IMR-90 (cell line): ENCODE results near the gene SETX.

Experiments
- BHLHE40 ChIP-seq: fragments of 150-350 bp; IDR thresholded peaks from 2 replicates; pipeline ENCODE4 v1.6.1; 2016; ENCODE audit warnings: mild to moderate bottlenecking, low read depth, low read length
- CEBPB ChIP-seq: IDR thresholded peaks from 2 replicates; pipeline ENCODE4 v1.6.1; 2012; ENCODE audit warnings: low read depth, low read length, improper control_type of control experiment
- CHD1 ChIP-seq: IDR thresholded peaks from 2 replicates; pipeline ENCODE4 v1.6.1; 2012; ENCODE audit warnings: low read depth, low read length, improper control_type of control experiment
- CTCF ChIP-seq: conservative IDR thresholded peaks from 2 replicates; pipeline ENCODE4 v1.5.1; 2012; ENCODE audit warnings: mild to moderate bottlenecking, low read depth, low read length, improper control_type of control experiment
- FOS ChIP-seq: fragments of 150-350 bp; IDR thresholded peaks from 2 replicates; pipeline ENCODE4 v1.6.1; 2016; ENCODE audit warnings: low read depth, low read length
- MAFK ChIP-seq: IDR thresholded peaks from 2 replicates; pipeline ENCODE4 v1.6.1; 2012; ENCODE audit warnings: low read depth, low read length, improper control_type of control experiment
- MAZ ChIP-seq: IDR thresholded peaks from 2 replicates; pipeline ENCODE4 v1.6.1; 2012; ENCODE audit warnings: low read depth, mild to moderate bottlenecking, low read length, improper control_type of control experiment, moderate library complexity, borderline replicate concordance
- NFE2L2 ChIP-seq: fragments of 150-350 bp; IDR thresholded peaks from 2 replicates; pipeline ENCODE4 v1.6.1; 2016; ENCODE audit warnings: low read depth, mild to moderate bottlenecking, low read length
- POLR2A ChIP-seq: IDR thresholded peaks from 2 replicates; pipeline ENCODE4 v1.6.1; 2012; ENCODE audit warnings: mild to moderate bottlenecking, low read depth, low read length
- RAD21 ChIP-seq: IDR thresholded peaks from 2 replicates; pipeline ENCODE4 v1.6.1; 2012; ENCODE audit warnings: low read length, improper control_type of control experiment
- RCOR1 ChIP-seq: IDR thresholded peaks from 2 replicates; pipeline ENCODE4 v1.6.1; 2012; ENCODE audit warnings: mild to moderate bottlenecking, low read length, improper control_type of control experiment; ENCODE audit not compliant: insufficient replicate concordance
- RFX5 ChIP-seq: IDR thresholded peaks from 2 replicates; pipeline ENCODE4 v1.8.0; 2012; ENCODE audit warnings: low read depth, mild to moderate bottlenecking, low read length, moderate library complexity
- SMC3 ChIP-seq: fragments of 150-350 bp; IDR thresholded peaks from 2 replicates; pipeline ENCODE4 v1.6.1; 2016; ENCODE audit warnings: low read depth, mild to moderate bottlenecking, antibody characterized with exemption, low read length, moderate library complexity
- USF2 ChIP-seq: fragments of 150-350 bp; IDR thresholded peaks from 2 replicates; pipeline ENCODE4 v1.6.1; 2017; ENCODE audit warnings: mild to moderate bottlenecking, antibody characterized with exemption, low read length, low read depth

- TF ChIP-seq FOS, result no peak
- TF ChIP-seq CTCF, result no peak
- TF ChIP-seq SMC3, result no peak
- no peak for TF ChIP-seq RFX5
- no peak for TF ChIP-seq CEBPB
- TF ChIP-seq MAFK, result no peak
- TF ChIP-seq MAZ, result no peak
- TF ChIP-seq POLR2A, result no peak
- TF ChIP-seq USF2, result no peak
- no peak for TF ChIP-seq RCOR1
- no peak for TF ChIP-seq CHD1
- no peak for TF ChIP-seq BHLHE40
- no peak for TF ChIP-seq RAD21
- no peak for TF ChIP-seq NFE2L2
Measured at GRCh38 chr9:132267660-132268059, 87.1 kb downstream of the SETX start.
